Common myeloid progenitor, CD34-positive (primary cell): ENCODE measurements around the gene TNFSF12.

ENCODE experiments used
- CTCF ChIA-PET: fragments of 350-600 bp; sonication (Branson Sonifier 250); formaldehyde crosslinking; loops from one replicate; lab custom pipeline; 2021; ENCODE audit warnings: antibody characterized with exemption; lab: Charles Lee
- POLR2A ChIA-PET: fragments of 350-600 bp; sonication (Branson Sonifier 250); formaldehyde crosslinking; loops from one replicate; lab custom pipeline; 2021; ENCODE audit warnings: antibody characterized with exemption; lab: Charles Lee
- DNase-seq, 3 donors: peaks; one replicate each; pipeline versions ENCODE4 v3.0.0 to v3.0.0-alpha.2; 2013
- H3K27ac ChIP-seq, 2 experiments: 1 replicate in 1 of 2; 2 replicates in 1 of 2; pipeline ENCODE4 v1.7.0; 2013; ENCODE audit warnings: inconsistent platforms in 2 of 2, low read length in 2 of 2, mild to moderate bottlenecking in 2 of 2, low read depth in 1 of 2, moderate library complexity in 1 of 2; ENCODE audit not compliant: severe bottlenecking in 2 of 2, insufficient read depth in 1 of 2, poor library complexity in 1 of 2
- H3K27me3 ChIP-seq, 5 experiments: replicated peaks in 2 of 5; 1 replicate in 3 of 5; 2 replicates in 2 of 5; pipeline versions ENCODE4 v1.6.1 to v1.7.0; 2013; ENCODE audit warnings: low read length in 4 of 5, mild to moderate bottlenecking in 2 of 5, moderate library complexity in 2 of 5, inconsistent platforms in 1 of 5; ENCODE audit not compliant: insufficient read depth in 5 of 5, control insufficient read depth in 4 of 5
- H3K36me3 ChIP-seq, 4 experiments: 1 replicate in 2 of 4; 2 replicates in 2 of 4; pipeline versions ENCODE4 v1.6.1 to v1.7.0; 2013; ENCODE audit warnings: low read length in 3 of 4, control low read depth in 1 of 4, mild to moderate bottlenecking in 1 of 4; ENCODE audit not compliant: control insufficient read depth in 4 of 4, insufficient read depth in 4 of 4
- H3K4me1 ChIP-seq, 4 experiments: 1 replicate in 3 of 4; 2 replicates in 1 of 4; pipeline versions ENCODE4 v1.6.1 to v1.7.1; 2013; ENCODE audit warnings: low read length in 3 of 4, mild to moderate bottlenecking in 3 of 4, control low read depth in 1 of 4, inconsistent platforms in 1 of 4, moderate library complexity in 1 of 4; ENCODE audit not compliant: control insufficient read depth in 4 of 4, insufficient read depth in 4 of 4; ENCODE audit errors: control extremely low read depth in 1 of 4
- H3K4me3 ChIP-seq, 7 experiments: 1 replicate in 4 of 7; 2 replicates in 3 of 7; pipeline versions ENCODE4 v1.5.1 to v1.7.0; 2013; ENCODE audit warnings: mild to moderate bottlenecking in 7 of 7, low read length in 6 of 7, moderate library complexity in 6 of 7, inconsistent platforms in 2 of 7, low read depth in 2 of 7, control low read depth in 1 of 7; ENCODE audit not compliant: insufficient read depth in 4 of 7, control insufficient read depth in 1 of 7; ENCODE audit errors: extremely low read depth in 1 of 7
- H3K9me3 ChIP-seq, 5 experiments: 1 replicate in 4 of 5; 2 replicates in 1 of 5; pipeline versions ENCODE4 v1.6.1 to v1.7.1; 2013; ENCODE audit warnings: low read length in 4 of 5, mild to moderate bottlenecking in 2 of 5, inconsistent platforms in 1 of 5, low read depth in 1 of 5, moderate library complexity in 1 of 5; ENCODE audit not compliant: control insufficient read depth in 4 of 5, insufficient read depth in 2 of 5; ENCODE audit errors: control extremely low read depth in 1 of 5
- WGBS: methylation state at CpG from one replicate; pipeline ENCODE4 v1.1.5; 2013; ENCODE audit not compliant: insufficient coverage; 5-methylcytosine and 5-hydroxymethylcytosine counted together

TNFSF12 gene

GRCh38 chr17:7513850-7514419, 34.9 kb upstream of the TNFSF12 start:
- WGBS = 93% methylated on average over 15 of the region's 17 CpGs
- DNase-seq = no peak

DNA sequence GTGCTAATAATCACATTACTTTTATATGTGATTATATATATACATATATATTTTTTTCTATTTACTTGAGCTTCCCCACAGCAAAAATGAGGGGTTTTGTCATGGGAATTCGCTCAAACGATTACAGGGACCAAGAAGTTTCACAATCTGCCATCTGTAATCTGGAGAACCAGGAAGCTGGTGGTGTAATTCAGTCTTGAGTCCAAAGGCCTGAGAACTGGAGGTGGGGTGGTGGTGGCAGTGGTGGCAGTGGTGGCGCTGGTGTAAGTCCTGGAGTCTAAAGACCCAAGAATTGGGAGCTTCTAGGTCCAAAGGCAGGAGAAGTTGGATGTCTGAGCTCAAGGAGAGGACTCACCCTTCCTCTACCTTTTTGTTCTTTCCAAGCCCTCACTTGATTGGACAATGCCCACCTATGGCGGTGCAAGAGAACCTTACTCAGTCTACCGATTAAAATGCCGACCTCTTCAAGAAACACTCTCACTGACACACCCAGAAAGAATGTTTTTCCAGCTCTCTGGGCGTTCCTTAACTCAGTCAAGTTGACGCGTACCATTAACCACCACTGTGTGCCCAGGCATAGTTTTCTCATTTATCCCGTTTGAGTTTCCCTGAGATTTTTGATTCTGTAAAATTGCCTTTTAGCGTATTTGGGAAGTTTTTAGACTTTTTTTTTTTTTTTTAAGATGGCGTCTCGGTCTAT, 32.8 kb upstream of the TNFSF12 start:
- no peak overlapping the region for H3K27ac ChIP-seq

More at GRCh38 chr17:7513850-7514419, 34.9 kb upstream of the TNFSF12 start:
- ChIA-PET CTCF (interaction anchor here (0.6 to 18.4 kb wide), 17 partner anchors 8 to 158 kb away, joined by 3 to 515 read pairs (median 11); partner anchors contain the start of genes MPDU1, SENP3, SOX15 and TMEM102), POLR2A (interaction anchor here (1.1 to 4.2 kb wide), 3 partner anchors 21 to 46 kb away, joined by 3 to 45 read pairs (median 3); partner anchors contain the start of genes SENP3 and TNFSF13)
- Histone ChIP-seq H3K36me3 (peaks cover 11 to 57% (median 43%) of the 10 kb centered on the region in 4 experiments), H3K27ac (no peak overlapping the region), H3K4me1 (peaks cover 0 to 4% (median 0%) of the 10 kb centered on the region in 4 experiments), H3K9me3 (no peaks in the 10 kb centered on the region), H3K27me3 (no peaks in the 10 kb centered on the region), H3K4me3 (no peak overlapping the region)

GRCh38 chr17:7523033-7523432, 25.8 kb upstream of the TNFSF12 start:
- no peak overlapping the region for H3K27ac ChIP-seq
- CTCF ChIA-PET = interaction anchor here (2.7 to 18.4 kb wide), 2 partner anchors 9 to 30 kb away, joined by 20 to 515 read pairs; partner anchors contain the start of genes SENP3, TNFSF12 and TNFSF13
- H3K4me1 ChIP-seq = peaks cover 0 to 3% (median 0%) of the 10 kb centered on the region in 4 experiments
- peaks cover 0 to 9% (median 2%) of the 10 kb centered on the region in 5 experiments for H3K9me3 ChIP-seq
- peak; percentile 57 to 79 (median 74) for DNase-seq
- 44% methylated on average over 8 of the region's 10 CpGs for WGBS
- POLR2A ChIA-PET = interaction anchor here (1.5 kb wide), 1 partner anchor 37 kb away, joined by 5 read pairs; no protein-coding TSS in a partner anchor
- no peak overlapping the region for H3K4me3 ChIP-seq
- no peaks in the 10 kb centered on the region for H3K36me3 ChIP-seq
- no peaks in the 10 kb centered on the region for H3K27me3 ChIP-seq

More for the DNA sequence above, 32.8 kb upstream of the TNFSF12 start:
- Histone ChIP-seq H3K4me1 (peaks cover 0 to 4% (median 0%) of the 10 kb centered on the region in 4 experiments), H3K27me3 (no peaks in the 10 kb centered on the region), H3K4me3 (no peak overlapping the region), H3K9me3 (no peaks in the 10 kb centered on the region), H3K36me3 (peaks cover 9 to 39% (median 26%) of the 10 kb centered on the region in 4 experiments)
- no peak for DNase-seq
- whole genome bisulfite sequencing = 82% methylated on average over 9 of the region's 13 CpGs
- POLR2A ChIA-PET = interaction anchor here (0.6 to 4.2 kb wide), 2 partner anchors 22 to 44 kb away, joined by 6 to 45 read pairs; partner anchors contain the start of genes SENP3 and TNFSF13
- CTCF ChIA-PET = interaction anchor here (0.6 to 18.4 kb wide), 19 partner anchors 8 to 621 kb away, joined by 3 to 515 read pairs (median 4); partner anchors contain the start of genes CD68, MPDU1, SENP3 and SOX15

DNA sequence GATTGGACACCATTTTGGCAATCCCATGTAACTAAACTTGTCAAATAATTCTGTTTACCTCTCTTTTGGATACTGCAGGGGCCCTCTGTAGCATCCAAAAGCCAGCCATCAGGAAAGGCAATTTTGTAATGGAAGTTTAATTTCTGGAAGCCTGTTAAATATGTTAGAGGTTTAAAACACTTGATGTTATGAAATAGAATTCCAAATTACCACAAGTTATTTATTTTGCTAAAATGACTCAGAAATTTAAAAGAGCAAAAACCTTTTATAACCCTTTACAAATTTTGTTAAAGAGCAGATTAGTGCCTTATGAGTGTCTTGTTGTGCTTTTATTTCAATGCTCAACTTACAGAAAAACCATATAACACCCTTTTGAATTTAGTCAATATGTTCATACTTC, 20.0 kb upstream of the TNFSF12 start:
- Histone ChIP-seq H3K27ac (no peak overlapping the region), H3K27me3 (no peaks in the 10 kb centered on the region), H3K36me3 (no peaks in the 10 kb centered on the region), H3K4me1 (no peaks in the 10 kb centered on the region), H3K4me3 (no peak overlapping the region), H3K9me3 (peaks cover 1 to 28% (median 3%) of the 10 kb centered on the region in 5 experiments)
- POLR2A ChIA-PET = interaction anchor here (0.6 kb wide), 1 partner anchor 25 kb away, joined by 3 read pairs; no protein-coding TSS in a partner anchor
- no peak for DNase-seq
- CTCF ChIA-PET = interaction anchor here (4.7 kb wide), 1 partner anchor 14 kb away, joined by 22 read pairs; no protein-coding TSS in a partner anchor

DNA sequence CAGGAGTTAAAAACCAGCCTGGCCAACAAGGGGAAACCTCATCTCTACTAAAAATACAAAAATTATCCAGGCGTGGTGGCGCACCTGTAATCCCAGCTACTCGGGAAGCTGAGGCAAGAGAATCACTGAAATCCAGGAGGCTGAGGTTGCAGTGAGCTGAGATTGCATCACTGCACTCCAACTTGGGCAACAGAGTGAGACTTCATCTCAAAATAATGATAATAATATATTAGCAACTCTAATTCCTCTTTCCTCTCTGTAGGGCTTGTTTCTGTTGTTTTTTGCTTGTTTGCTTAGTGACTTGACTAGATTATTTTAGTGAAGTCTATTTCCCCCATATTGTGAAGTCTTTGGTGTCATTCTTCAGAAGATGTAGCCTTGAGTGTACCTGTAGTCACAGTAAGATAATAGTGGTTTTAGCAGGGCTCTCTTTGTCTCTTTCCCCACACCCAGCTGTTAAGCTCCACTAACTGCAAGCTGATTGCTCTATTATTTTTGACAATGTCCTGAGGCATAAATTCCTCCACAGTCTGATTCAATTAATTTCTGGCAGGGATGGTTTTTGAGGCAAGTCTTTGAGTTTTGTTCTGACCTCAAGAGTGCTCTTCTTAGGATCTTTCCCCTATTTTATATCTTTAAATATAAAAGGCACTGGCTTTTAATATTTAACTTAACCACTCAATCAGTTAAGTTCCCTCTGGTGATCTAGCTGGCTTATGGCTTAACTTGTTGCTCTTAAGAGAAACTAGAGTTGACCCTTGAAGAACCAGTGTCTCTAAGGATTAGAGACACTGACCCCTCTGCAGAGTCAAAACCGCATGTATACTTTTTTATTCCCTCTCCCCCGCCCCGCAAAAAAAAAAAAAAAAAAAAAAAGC, 18.6 kb upstream of the TNFSF12 start:
- Histone ChIP-seq H3K27me3 (no peaks in the 10 kb centered on the region), H3K36me3 (no peaks in the 10 kb centered on the region), H3K9me3 (peaks cover 1 to 28% (median 3%) of the 10 kb centered on the region in 5 experiments), H3K4me1 (no peaks in the 10 kb centered on the region), H3K27ac (no peak overlapping the region), H3K4me3 (no peak overlapping the region)
- ChIA-PET POLR2A (no interaction called here), CTCF (interaction anchor here (1.2 to 3.4 kb wide), 2 partner anchors 28 to 30 kb away, joined by 3 to 14 read pairs; partner anchors contain the start of gene TNFSF13)
- WGBS = no CpG with 5 or more reads among the region's 6 CpGs
- no peak for DNase-seq

DNA sequence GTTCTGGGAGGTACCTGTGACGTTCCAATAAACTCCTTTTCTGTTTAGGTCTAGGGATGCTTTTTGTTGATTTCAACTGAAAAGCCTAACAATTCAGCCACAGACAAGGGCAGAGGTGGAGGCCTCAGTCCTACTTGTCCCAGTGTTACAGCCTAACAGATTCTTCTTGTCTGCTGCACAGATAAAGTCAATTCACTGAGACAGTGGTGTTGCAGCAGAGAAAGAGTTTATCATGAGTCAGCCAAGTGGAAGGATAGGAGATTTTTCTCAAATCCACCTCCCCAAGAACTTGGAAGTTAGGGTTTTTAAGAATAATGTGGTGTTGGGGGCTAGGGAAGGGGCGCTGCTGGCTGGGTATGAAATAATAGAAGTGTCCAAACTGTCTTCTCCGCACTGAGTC, 10.8 kb upstream of the TNFSF12 start:
- ChIA-PET POLR2A (no interaction called here), CTCF (interaction anchor here (1.2 kb wide), 1 partner anchor 10 kb away, joined by 3 read pairs; no protein-coding TSS in a partner anchor)
- Histone ChIP-seq H3K4me1 (no peaks in the 10 kb centered on the region), H3K9me3 (peaks cover 0 to 11% (median 8%) of the 10 kb centered on the region in 5 experiments), H3K36me3 (no peaks in the 10 kb centered on the region), H3K27me3 (no peaks in the 10 kb centered on the region), H3K27ac (no peak overlapping the region), H3K4me3 (no peak overlapping the region)
- no CpG with 5 or more reads among the region's 3 CpGs for WGBS
- DNase-seq = no peak
